Smooth muscle cell (in vitro differentiated cells): Measurements from ENCODE around the gene NKX1-1. TPM values are rescaled to one million over a fixed set of nuclear protein-coding genes. Genes with fewer than 3 reads are reported as not detected.

ENCODE experiments used
- DNase-seq: peaks from one replicate; lab custom pipeline; 2025; ENCODE audit not compliant: unreplicated experiment; lab: John Stamatoyannopoulos, UW
- H2AFZ ChIP-seq: fragments of 200-600 bp; sonication (generic); 2 replicates; pipeline ENCODE4 v1.6.0; 2016; ENCODE audit warnings: antibody characterized with exemption, low read depth, mild to moderate bottlenecking
- H3F3A ChIP-seq: fragments of 200-600 bp; sonication (generic); 2 replicates; pipeline ENCODE4 v1.6.0; 2017; ENCODE audit warnings: antibody characterized with exemption, low read depth
- H3K27ac ChIP-seq: fragments of 200-600 bp; sonication (generic); 2 replicates; pipeline ENCODE4 v1.5.1; 2016; ENCODE audit warnings: low read depth, mild to moderate bottlenecking
- H3K27me3 ChIP-seq: fragments of 200-600 bp; sonication (generic); 2 replicates; pipeline ENCODE4 v1.6.1; 2016; ENCODE audit warnings: low read depth, mild to moderate bottlenecking
- H3K36me3 ChIP-seq: fragments of 200-600 bp; sonication (generic); 2 replicates; pipeline ENCODE4 v1.5.1; 2016; ENCODE audit warnings: low read depth
- H3K4me1 ChIP-seq: fragments of 200-600 bp; sonication (generic); 2 replicates; pipeline ENCODE4 v1.5.1; 2016; ENCODE audit warnings: low read depth
- H3K4me2 ChIP-seq: fragments of 200-600 bp; sonication (generic); 2 replicates; pipeline ENCODE4 v1.6.0; 2016; ENCODE audit warnings: mild to moderate bottlenecking
- H3K4me3 ChIP-seq: fragments of 200-600 bp; sonication (generic); 2 replicates; pipeline ENCODE4 v1.5.1; 2016; ENCODE audit warnings: mild to moderate bottlenecking
- H3K79me2 ChIP-seq: fragments of 200-600 bp; sonication (generic); 2 replicates; pipeline ENCODE4 v1.6.0; 2016; ENCODE audit warnings: low read depth, mild to moderate bottlenecking
- H3K9ac ChIP-seq: fragments of 200-600 bp; sonication (generic); 2 replicates; pipeline ENCODE4 v1.6.0; 2016; ENCODE audit warnings: low read depth
- H3K9me3 ChIP-seq: fragments of 200-600 bp; sonication (generic); replicated peaks from 2 replicates; pipeline ENCODE4 v1.5.1; 2016; ENCODE audit warnings: low read depth
- H4K20me1 ChIP-seq: fragments of 200-600 bp; sonication (generic); 2 replicates; pipeline ENCODE4 v1.6.0; 2016; ENCODE audit warnings: low read depth
- WGBS: methylation state at CpG from one replicate; pipeline ENCODE4 v1.1.7; 2016; ENCODE audit warnings: low lambda C conversion rate; 5-methylcytosine and 5-hydroxymethylcytosine counted together
- polyA plus RNA-seq: library from polyadenylated mRNA; unstranded; fragments of >200 nt; fragmentation: Nextera tagmentation; extraction: Ambion mirVana; gene quantifications from 2 replicates; pipeline ENCODE4 v1.2.1, GENCODE V29; 2016
- total RNA-seq: library from RNA; depleted of rRNA; stranded (reverse); fragments of >200 nt; gene quantifications from 2 replicates; pipeline ENCODE4 v1.2.3, GENCODE V29; 2014
- TF ChIP-seq, protein P1 (sequence below): fragments of 200-600 bp; sonication (generic); IDR thresholded peaks from 2 replicates; pipeline ENCODE4 v1.5.1; 2017; ENCODE audit warnings: borderline replicate concordance, mild to moderate bottlenecking, antibody characterized with exemption; ENCODE audit not compliant: insufficient read depth, poor library complexity, severe bottlenecking

NKX1-1 gene
- total and polyA plus RNA-seq, 2 experiments from 2014 or later: not detected

DNA sequence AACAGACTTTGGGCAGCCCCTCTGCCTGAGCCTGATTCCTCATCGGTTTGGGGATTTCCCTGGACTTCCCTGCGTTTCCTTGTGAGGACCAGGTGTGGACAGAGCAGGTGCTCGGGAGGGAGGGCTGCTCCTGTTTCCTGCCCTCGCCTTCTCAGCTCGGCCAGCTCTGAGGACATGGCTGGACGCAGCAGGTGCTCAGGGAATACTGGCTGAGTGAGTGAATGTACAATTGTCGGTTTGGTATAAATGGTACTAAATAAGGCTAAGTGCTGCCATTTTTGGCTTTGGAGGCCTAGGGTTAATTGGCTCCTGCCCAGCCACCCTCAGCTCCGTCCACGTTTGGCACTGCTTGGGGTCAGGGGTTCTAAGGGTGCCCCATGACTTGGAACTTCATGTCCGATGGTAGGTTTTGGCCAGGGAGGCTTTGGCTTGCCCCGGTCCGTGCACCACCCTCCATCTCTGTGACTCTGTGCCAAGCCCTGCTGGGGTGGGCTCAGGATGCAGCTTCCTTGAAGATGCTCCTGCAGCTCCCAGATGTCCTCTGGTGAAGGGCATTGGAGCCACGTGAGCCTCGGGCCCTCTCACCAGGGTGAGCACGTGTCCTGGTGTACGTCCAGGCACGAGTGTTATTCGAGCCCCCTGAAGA lies 45.0 kb upstream of the NKX1-1 start:
- Histone ChIP-seq H3K27me3 (no peaks in the 10 kb centered on the region), H3F3A (no peaks in the 10 kb centered on the region), H3K9ac (no peak overlapping the region), H3K4me1 (no peaks in the 10 kb centered on the region), H3K27ac (no peak overlapping the region), H4K20me1 (no peaks in the 10 kb centered on the region), H3K4me2 (no peak overlapping the region), H2AFZ (no peak overlapping the region), H3K4me3 (no peak overlapping the region), H3K79me2 (no peaks in the 10 kb centered on the region), H3K9me3 (no peaks in the 10 kb centered on the region), H3K36me3 (no peaks in the 10 kb centered on the region)
- 90% methylated on average over 18 of the region's 18 CpGs for WGBS
- DNase-seq: no peak
- TF ChIP-seq, protein P1, sequence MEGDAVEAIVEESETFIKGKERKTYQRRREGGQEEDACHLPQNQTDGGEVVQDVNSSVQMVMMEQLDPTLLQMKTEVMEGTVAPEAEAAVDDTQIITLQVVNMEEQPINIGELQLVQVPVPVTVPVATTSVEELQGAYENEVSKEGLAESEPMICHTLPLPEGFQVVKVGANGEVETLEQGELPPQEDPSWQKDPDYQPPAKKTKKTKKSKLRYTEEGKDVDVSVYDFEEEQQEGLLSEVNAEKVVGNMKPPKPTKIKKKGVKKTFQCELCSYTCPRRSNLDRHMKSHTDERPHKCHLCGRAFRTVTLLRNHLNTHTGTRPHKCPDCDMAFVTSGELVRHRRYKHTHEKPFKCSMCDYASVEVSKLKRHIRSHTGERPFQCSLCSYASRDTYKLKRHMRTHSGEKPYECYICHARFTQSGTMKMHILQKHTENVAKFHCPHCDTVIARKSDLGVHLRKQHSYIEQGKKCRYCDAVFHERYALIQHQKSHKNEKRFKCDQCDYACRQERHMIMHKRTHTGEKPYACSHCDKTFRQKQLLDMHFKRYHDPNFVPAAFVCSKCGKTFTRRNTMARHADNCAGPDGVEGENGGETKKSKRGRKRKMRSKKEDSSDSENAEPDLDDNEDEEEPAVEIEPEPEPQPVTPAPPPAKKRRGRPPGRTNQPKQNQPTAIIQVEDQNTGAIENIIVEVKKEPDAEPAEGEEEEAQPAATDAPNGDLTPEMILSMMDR: no peak

DNA sequence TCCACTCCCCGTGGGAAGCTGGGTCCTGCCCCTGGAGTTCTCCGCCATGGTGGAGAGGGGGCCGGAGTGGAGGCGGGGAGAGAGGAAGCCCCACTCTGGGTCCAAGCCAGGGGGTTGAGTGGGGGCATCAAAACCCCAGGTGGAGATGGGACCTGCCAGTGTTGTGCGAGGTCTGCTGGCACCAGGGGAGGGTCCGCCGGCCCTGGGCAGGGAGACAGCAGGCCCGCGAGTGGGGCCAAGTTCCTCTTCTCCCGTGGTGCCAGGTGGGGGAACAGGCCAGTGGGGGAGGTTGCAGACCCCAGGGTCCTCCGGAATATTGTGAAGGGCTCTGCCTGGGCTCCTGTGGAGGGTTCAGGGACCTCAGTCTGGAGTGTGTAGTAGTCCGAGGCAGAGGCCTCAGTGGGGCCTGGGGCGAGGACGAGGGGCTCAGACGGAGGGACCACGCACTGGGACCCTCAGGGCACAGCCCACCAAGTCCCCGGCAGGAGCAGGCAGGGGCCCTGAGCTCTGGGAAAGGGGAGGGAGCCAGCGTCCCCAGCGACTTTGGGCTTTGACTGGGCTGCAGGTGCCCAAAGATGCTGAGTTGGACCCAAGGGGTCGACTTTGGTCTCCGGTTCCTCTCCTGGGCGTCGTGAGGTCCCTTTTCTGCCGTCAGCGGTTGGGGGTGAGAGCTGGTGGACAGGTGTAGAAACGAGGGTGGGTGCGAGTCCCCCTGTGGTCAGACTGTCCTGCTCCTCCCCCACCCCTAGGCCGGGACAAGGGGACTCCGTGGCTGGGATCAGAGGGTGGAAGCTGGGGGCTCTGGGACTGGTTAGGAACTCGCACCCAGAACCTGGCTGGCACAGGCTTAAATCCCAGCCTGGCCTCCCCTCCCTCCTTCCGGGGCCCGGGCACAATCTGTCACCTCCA lies 43.8 kb upstream of the NKX1-1 start:
- no peak overlapping the region for H3K9ac ChIP-seq
- H3K4me2 ChIP-seq: no peak overlapping the region
- H3K79me2 ChIP-seq: no peaks in the 10 kb centered on the region
- H3F3A ChIP-seq: no peaks in the 10 kb centered on the region
- no peak overlapping the region for H3K4me3 ChIP-seq
- H2AFZ ChIP-seq: no peak overlapping the region
- DNase-seq: no peak
- no peaks in the 10 kb centered on the region for H3K4me1 ChIP-seq
- no peaks in the 10 kb centered on the region for H4K20me1 ChIP-seq
- H3K9me3 ChIP-seq: no peaks in the 10 kb centered on the region
- no peak overlapping the region for H3K27ac ChIP-seq
- TF ChIP-seq, protein P1: no peak
- H3K36me3 ChIP-seq: no peaks in the 10 kb centered on the region
- no peaks in the 10 kb centered on the region for H3K27me3 ChIP-seq
- 91% methylated on average over 30 of the region's 32 CpGs for WGBS

DNA sequence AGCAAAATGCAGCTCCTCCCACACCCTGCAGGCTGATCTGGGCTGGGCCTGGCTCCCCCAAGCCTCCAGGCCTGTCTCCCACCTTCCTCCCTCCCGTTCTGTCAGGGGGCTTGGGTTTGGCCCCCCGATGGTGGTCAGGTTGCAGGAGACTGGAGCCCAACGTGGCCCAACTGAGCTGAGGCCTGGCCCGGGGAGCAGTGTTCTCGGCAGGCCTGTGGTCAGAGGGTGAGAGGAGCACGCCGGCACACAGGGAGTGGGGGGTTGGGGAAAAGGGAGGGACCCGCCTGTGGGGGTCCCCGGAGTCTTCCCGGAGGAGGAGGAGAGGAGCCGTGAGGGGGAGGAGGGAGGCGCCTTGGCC lies 43.2 kb upstream of the NKX1-1 start:
- H3K4me2 ChIP-seq: no peak overlapping the region
- 76% methylated on average over 10 of the region's 12 CpGs for WGBS
- H3K9me3 ChIP-seq: no peaks in the 10 kb centered on the region
- H3K4me1 ChIP-seq: no peaks in the 10 kb centered on the region
- no peak overlapping the region for H2AFZ ChIP-seq
- no peak overlapping the region for H3K27ac ChIP-seq
- no peak for DNase-seq
- no peaks in the 10 kb centered on the region for H3K27me3 ChIP-seq
- no peaks in the 10 kb centered on the region for H4K20me1 ChIP-seq
- H3K4me3 ChIP-seq: no peak overlapping the region
- H3F3A ChIP-seq: no peaks in the 10 kb centered on the region
- H3K9ac ChIP-seq: no peak overlapping the region
- H3K36me3 ChIP-seq: no peaks in the 10 kb centered on the region
- H3K79me2 ChIP-seq: no peaks in the 10 kb centered on the region
- TF ChIP-seq, protein P1: no peak
